NCI-H345 treated with DMSO at 0.1 percent for 48 hours (cell line): ENCODE measurements around the gene NNAT.
"Not testable (repeated sequence)": the region's sequence is repeated elsewhere in the genome, so short reads cannot be mapped to it uniquely, and the experiment has no call there.

Experiments used
- DNase-seq: peaks from one replicate; lab custom pipeline; 2025; ENCODE audit not compliant: unreplicated experiment; lab: John Stamatoyannopoulos, UW

The NNAT gene

DNA sequence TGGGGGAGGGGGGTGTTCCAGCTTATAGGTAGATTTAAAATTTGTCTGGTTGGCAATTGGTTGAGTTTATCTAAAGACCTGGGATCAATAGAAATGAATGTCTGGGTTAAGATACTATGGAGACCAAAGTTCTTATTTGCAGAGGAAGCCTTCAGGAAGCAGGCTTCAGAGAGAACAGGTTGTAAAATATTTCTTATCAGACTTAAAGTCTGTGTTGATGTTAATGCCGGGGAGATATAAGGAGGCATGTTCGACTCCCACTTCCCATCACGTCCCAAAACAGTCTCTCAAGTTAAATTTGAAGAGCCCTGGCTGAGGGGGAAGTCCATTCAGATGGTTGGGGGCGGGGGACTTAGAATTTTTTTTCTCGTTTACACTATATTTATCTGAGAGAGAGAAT, 19.0 kb downstream of the NNAT start:
- DNase-seq = no peak

DNA sequence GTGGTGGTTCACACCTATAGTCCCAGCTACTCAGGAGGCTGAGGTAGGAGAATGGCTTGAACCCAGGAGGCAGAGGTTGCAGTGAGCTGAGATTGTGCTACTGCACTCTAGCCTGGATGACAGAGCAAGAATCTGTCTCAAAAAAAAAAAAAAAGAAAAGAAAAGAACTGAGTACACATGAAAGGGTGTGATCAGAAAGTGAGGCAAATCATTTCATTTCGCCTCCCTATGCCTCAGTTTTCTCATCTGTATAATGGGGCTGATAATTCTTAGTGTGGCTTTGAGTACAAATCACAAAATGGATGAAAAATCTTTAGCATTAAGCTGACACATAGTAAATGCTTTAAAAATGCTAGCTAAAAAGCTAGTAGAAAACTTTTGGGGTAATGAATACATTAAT, 19.8 kb downstream of the NNAT start:
- not testable (repeated sequence) for DNase-seq

DNA sequence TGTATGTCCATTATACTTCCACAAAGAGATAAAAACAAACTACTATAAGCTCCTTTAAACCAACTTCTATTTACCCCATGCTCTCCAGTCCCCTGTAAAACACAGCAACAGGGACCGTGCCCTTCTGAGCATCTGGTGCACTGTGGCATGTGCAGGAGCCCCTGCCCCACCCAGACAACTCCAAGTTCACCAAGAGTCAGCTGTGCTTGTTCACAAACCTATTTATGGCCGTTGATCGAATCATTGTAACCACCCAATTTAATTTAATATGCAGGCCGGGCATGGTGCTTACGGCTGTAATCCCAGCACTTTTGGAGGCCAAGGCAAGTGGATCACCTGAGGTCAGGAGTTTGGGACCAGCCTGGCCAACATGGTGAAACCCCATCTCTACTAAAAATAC, 20.3 kb downstream of the NNAT start:
- DNase-seq = no peak

DNA sequence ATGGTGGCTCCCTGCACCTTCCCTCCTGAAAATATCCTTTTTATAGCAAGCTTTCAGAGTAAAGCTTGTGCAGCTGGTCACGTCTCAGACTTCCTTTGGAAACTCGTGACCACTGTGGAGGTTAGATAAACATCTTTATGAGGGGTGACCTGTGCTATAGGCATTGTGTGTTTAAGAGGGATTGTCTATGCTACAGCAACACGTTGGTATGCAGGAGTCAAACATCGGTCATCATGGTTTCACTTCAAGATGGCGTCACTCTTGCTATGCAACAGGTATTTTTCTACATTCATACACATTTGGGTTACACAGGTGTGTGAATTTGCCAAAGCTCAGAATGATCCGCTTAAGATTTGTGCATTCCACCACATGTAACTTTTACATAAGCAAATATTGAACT, 21.2 kb downstream of the NNAT start:
- no peak for DNase-seq

DNA sequence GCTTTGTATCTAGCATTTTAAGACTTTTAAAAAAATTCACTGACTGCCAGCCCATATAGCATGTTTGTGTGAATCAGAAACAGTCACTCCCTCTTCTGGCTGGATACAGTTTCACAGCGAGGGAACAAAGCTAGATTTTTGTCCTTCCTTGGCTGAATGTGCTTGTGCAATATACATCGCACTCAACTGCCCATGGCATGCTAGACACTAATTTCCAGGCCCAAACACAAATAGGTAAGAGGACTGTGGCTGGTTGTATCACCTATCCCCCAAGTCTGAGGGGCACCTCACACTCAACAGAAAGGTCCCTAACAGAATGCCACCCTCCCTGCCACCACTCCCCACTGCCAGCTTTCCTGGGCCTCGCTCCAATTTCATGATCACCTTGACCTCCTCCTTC, 22.8 kb downstream of the NNAT start:
- no peak for DNase-seq

DNA sequence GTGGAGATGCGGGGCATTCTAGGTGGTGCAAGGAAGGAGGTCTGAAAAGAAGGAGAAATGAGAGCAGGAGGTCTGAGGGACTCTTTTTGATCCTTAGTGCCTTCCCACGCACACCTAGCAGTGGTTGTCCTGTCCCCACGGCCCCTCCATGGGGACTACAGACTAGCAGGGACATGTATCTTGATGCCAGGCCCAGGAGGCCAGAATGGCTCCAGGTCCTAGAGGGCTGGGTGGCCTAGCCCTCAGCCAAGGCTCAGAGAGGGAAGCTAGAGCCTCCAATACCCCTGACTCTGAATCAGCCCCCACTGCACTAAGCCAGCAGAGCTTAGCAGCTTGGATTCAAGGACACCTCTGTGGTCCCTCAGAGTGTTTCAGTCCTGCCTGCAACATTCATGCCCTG, 23.3 kb downstream of the NNAT start:
- DNase-seq = no peak

DNA sequence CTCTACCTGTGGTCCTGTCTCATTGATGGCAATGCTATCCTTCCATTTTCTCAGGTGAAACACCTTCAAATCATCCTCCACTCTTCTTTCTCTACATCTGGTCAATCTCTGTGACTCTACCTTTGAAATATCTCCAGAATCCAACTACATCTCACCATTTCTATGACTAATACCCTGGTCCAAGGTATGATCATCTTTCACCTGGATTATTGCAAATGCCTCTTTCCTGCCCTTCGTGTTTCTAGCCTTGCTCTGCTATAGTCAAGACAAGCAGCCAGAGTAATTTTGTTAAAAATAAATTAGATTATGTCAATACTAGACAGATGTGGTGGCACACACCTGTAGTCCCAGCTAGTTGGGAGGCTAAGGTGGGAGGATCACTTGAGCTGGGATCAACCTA, 24.5 kb downstream of the NNAT start:
- DNase-seq = no peak

DNA sequence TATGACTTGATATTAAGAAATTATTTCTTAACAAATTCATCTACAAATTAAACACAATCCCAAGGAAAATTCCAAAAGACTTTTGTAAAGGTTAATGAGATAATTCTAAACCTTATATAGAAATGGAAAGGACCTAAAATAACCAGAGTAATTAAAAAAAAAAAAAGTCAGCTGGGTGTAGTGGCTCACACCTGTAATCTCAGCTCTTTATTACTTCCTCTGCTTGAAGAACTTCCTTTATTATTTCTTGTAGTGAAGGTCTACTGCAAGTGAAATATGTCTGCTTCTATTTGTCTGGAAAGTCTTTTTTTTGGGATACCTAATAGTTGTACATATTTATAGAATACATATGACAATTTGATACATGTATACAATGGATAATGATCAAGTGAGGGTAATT, 26.9 kb downstream of the NNAT start:
- no peak for DNase-seq

DNA sequence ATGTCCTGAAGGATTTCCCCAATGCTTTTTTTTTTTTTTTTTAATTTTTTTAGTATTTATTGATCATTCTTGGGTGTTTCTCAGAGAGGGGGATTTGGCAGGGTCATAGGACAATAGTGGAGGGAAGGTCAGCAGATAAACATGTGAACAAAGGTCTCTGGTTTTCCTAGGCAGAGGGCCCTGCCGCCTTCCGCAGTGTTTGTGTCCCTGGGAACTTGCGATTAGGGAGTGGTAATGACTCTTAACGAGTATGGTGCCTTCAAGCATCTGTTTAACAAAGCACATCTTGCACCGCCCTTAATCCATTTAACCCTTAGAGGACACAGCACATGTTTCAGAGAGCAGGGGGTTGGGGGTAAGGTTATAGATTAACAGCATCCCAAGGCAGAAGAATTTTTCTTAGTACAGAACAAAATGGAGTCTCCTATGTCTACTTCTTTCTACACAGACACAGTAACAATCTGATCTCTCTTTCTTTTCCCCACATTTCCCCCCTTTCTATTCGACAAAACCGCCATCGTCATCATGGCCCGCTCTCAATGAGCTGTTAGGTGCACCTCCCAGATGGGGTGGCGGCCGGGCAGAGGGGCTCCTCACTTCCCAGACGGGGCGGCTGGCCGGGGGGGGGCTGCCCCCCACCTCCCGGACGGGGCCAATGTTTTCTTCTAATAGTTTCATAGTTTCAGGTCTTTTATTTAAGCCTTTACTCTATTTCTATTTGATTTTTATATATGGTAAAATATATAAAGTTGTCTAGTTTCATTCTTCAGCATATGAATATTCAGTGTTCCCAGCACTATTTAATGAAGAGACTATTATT, 29.3 kb downstream of the NNAT start:
- DNase-seq = not testable (repeated sequence)

DNA sequence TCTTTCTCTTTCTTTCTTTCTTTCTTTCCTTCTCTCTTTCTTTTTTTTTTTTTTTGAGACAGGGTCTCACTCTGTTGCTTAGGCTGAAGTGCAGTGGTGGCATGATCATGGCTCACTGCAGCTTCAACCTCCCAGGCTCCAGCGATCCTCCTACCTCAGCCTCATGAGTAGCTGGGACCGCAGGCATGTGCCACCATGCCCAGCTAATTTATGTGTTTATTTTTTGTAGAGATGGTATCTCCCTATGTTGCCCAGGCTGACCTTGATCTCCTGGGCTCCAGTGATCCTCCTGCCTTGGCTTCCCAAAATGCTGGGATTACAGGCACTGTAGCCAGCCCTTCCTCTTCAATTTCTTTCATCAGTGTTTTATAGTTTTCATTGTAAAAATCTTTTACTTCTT, 30.6 kb downstream of the NNAT start:
- DNase-seq = not testable (repeated sequence)

DNA sequence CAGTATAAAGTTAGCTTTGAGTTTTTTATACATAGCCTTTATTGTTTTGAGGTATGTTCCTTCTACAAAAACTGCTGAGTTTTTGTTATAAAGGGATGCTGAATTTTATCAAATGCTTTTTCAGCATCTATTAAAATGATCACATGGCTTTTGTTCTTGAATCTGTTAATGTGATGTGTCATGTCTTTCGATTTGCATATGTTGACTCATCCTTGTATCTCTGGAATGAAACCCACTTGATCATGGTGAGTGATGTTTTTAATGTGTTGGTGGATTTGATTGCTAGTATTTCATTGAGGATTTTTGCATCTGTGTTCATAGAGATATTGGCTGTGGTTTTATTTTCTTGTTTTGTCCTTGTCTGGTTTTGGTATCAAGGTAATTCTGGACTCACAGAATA, 31.4 kb downstream of the NNAT start:
- DNase-seq = no peak

DNA sequence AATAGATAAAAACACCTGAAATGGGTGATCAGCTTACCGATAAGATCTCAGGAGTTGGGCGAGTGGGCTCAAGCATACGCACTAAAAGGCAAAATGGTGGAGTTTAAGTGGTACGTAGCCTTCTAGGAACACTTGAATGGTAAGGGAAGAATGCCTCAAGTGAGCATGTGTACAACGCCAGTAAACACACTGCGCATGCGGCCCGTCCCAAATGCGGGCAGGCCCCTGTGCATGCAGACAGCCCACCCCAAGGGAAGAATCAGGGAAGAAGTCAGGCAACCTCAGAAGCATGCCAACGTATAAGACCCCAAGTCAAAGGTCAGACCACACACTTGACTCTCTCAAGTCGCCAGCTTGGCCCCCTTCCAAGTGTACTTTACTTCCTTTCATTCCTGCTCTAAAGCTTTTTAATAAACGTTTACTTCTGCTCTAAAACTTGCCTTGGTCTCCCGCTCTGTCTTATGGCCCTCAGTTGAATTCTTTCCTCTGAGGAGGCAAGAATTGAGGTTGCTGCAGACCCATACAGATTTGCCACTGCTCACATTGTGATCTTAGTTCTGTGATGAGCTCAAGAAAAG, 33.8 kb downstream of the NNAT start:
- DNase-seq = not testable (repeated sequence)

DNA sequence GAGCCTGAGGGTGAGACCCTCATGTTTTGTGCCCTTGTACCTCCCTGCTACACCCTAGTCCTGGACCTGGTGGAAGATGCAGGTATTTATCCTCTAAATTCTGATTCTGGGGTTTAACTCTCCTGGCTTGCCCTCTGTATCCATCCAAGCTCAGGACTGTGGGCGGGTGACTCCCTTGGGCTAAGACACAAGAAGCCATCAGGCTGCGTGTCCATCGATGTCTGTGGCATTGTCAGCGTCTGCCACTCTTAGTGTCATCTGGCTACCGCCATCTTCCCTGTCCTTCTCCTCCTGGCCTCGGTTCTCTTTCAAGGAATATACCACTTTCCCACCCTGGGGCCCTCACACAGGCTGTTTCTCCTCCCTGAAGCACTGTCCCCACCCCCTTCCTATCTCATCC, 35.5 kb downstream of the NNAT start:
- no peak for DNase-seq

DNA sequence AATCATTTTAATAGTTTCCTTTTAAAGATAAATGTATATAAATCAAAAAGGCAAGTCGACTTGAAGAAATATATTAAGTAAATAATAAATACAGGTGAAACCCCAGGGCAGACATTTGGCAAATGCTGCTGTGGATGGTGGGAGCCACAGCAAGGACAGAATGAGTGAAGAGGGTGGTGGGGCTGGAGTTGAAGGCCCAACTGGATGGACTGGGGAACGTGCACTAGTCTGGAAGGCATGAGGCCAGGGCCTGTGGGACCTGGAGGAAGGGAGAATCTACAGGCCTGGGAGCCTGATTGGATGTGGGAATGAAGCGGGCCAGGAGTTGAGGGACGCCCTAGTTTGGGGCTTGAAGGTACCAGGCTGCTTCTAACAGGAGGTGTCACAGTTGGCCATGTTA, 37.3 kb downstream of the NNAT start:
- DNase-seq = no peak

DNA sequence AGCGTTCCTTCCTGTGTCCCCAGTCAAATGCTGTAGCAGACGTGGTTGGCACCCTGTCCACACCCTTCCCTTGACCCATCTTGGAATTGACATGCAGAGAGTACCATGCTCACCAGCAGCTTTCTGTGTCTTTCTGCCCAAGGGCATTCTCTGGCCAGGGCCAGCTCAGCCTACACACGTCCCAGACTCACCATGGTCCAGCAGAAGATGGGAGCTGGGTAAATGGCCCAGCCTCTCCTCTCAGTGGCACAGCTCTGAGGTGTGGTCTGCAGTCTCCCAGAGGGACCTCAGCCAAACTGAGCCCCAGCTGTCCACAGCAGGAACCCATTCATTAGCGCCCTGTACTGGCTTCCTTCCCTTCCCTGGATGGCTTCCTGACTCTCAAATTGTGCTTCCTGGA, 37.7 kb downstream of the NNAT start:
- no peak for DNase-seq

DNA sequence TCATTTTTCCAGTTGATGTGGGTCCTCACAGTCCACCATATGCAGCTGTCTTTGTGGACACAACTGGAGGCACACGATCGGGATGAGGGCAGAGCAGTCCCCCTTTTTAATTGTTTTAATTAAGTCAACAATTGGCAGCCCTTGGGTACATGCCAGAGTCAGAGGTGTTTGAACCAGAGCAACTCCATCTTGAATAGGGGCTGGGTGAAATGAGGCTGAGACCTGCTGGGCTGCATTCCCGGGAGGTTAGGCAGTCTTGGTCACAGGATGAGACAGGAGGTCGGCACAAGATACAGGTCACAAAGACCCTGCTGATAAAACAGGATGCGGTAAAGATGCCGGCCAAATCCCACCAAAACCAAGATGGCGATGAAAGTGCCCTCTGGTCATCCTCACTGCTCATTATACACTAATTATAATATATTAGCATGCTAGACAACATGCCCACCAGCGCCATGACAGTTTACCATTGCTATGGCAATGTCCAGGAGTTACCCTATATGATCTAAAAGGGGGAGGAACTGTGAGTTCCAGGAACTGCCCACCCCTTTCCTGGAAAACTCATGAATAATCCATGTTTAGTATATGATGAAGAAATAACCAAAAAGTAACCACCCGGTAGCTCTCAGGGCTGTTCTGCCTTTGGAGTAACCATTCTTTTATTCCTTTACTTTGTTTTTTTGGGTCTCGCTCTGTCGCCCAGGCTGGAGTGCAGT, 38.4 kb downstream of the NNAT start:
- no peak for DNase-seq

DNA sequence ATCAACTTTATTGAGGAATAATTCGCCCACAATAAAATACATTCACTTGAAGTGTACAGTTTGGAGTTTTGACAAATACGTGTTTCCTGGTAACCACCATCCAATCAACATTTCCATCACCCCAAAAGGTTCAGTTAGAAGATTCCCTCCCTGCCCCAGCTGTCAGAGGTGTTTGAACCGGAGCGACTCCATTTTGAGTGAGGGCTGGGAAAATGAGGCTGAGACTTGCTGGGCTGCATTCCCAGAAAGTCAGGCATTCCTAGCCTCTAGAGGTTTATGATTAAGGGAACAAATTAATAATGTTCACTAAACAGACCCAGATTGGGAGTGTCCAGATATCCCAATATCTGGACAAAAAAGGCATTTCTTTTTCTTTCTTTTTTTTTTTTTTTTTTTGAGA, 39.6 kb downstream of the NNAT start:
- DNase-seq = no peak

DNA sequence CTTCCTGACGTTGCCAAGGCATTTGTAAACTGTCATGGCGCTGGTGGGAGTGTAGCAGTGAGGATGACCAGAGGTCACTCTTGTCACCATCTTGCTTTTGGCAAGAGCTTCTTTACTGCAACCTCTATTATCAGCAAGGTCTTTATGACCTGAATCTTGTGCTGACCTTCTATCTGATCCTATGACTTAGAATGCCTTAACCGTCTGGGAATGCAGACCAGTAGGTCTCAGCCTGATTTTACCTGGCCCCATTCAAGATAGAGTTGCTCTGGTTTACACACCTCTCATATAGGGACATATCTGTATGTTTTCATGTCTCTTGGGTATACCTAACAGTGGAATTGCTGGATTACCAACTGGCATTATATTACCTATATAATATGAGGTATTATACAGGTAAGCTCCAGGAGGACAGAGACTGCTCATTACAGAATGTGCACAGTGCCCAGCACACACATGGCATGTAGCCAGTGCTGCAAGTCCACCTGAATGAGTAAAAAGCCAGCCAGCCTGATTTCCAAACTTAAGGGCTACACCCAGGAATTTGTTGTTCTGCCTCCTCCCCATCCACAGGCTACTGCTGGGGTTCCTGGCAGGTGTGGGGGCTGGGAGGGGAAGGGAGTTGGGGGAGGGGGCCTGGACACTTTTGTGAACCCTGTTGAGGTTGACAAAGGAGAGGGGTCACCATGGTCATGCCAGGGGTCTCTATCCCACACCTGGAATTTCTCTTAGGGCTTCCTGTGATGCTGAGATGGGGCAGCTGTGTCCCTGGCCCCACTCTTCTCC, 41.8 kb downstream of the NNAT start:
- no peak for DNase-seq

DNA sequence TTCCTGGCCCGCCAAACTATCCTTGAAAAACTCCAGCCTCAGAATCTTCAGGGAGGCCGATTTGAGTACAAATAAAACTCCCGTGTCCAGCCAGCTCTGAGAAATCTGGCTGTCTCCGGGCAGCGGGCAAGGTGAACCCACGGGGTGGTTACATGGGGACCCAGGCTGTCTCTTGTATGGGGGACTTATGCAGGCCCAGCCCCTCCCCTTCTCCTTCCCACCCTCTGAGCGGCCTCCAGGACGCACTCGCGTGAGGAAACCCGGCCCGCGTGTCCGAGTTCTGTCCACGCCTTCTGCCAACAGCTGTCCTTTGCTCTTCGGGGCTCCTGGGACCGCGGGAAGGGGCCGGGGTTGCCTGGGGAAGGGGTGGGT, 43.0 kb downstream of the NNAT start:
- no peak for DNase-seq

DNA sequence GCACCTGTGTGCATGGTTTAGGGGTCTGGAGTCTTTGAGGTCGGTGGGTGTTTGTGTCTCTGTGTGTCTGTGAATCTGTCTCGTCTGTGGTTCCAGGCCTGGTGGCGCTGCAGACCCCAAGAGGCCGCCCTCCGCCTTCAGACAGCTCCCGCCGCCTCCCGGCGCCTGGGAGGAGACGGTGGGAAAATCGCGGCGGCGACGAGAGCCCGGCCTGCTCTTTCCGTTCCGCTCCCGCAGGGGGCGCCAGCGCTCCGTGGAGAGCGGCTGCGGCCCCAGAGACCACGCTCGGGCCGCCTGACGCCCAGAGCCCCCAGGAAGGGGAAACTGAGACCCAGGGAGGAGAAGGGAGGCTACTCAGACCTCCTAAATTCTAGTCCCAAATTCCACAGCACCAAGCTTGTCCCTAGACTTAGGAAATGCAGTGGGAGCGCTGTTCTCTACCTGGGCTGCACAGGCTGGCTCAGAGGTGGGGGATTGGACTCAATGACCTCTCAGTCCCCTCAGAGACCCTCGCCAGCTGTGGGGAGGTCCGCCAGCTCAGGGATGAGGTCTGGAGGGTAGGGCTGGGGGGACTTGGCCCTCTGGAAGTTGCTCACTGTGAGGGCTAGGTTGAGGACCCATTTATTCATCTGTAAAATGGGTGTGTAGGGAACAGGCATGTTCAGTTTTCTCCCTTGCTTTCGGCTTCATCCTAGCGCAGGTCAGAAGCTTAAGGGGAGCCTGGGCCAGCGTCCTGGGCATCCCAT, 43.5 kb downstream of the NNAT start:
- peak; percentile 47 for DNase-seq
